HG03442 (cell line): ENCODE measurements around the gene TMEM94.
"Not testable (repeated sequence)": the region's sequence is repeated elsewhere in the genome, so short reads cannot be mapped to it uniquely, and the experiment has no call there.

Source experiments
- ATAC-seq: cut with Tn5 transposase; IDR thresholded peaks from one replicate; pipeline ENCODE4 v1.9.1; 2021; ENCODE audit warnings: mild to moderate bottlenecking, moderate library complexity; ENCODE audit not compliant: unreplicated experiment

Gene TMEM94

GRCh38 chr17:75509528-75510258 lies 53.3 kb downstream of the TMEM94 start:
- no peak for ATAC-seq

GRCh38 chr17:75511270-75511609 lies 54.8 kb downstream of the TMEM94 start:
- ATAC-seq, result no peak

- ATAC-seq, result no peak
These were observed 55.5 kb downstream of the TMEM94 start for GRCh38 chr17:75511610-75512575.

- ATAC-seq, result no peak
These were observed 56.6 kb downstream of the TMEM94 start for GRCh38 chr17:75512926-75513640.

- no peak for ATAC-seq
These were observed 57.2 kb downstream of the TMEM94 start for GRCh38 chr17:75513641-75514000.

GRCh38 chr17:75514299-75514918 lies 58.0 kb downstream of the TMEM94 start:
- ATAC-seq, result no peak

GRCh38 chr17:75514919-75515495 lies 58.6 kb downstream of the TMEM94 start:
- no peak for ATAC-seq

- ATAC-seq, result peak; percentile 37
These were observed 59.2 kb downstream of the TMEM94 start, which contains the start of gene CASKIN2 for GRCh38 chr17:75515496-75516254. Gene CASKIN2, minus strand, starts transcription at chr17:75515537. Its CDS starts 1,733 bp downstream, at chr17:75513804.

GRCh38 chr17:75516255-75516618 lies 59.8 kb downstream of the TMEM94 start, which contains the start of gene TSEN54:
Gene TSEN54, plus strand, starts transcription at chr17:75516528. Its CDS starts 33 bp downstream, at chr17:75516561.
- ATAC-seq, result peak; percentile 72

GRCh38 chr17:75516619-75517296 lies 60.3 kb downstream of the TMEM94 start:
- ATAC-seq, result peak; percentile 16

- ATAC-seq, result no peak
These were observed 60.9 kb downstream of the TMEM94 start for GRCh38 chr17:75517297-75517865.

GRCh38 chr17:75518201-75518600 lies 61.8 kb downstream of the TMEM94 start:
- no peak for ATAC-seq

GRCh38 chr17:75518983-75519537 lies 62.6 kb downstream of the TMEM94 start:
- no peak for ATAC-seq

GRCh38 chr17:75520413-75520812 lies 64.0 kb downstream of the TMEM94 start:
- not testable (repeated sequence) for ATAC-seq

- ATAC-seq, result no peak
These were observed 64.9 kb downstream of the TMEM94 start for GRCh38 chr17:75521290-75521689.

GRCh38 chr17:75521951-75522727 lies 65.7 kb downstream of the TMEM94 start:
- ATAC-seq, result no peak

GRCh38 chr17:75523647-75524046 lies 67.2 kb downstream of the TMEM94 start:
- no peak for ATAC-seq
